ENCODE results near the gene MDC1. TPM values are rescaled to one million over a fixed set of nuclear protein-coding genes. Genes with fewer than 3 reads are reported as not detected.
A peak's percentile ranks its signal among the peaks of the same experiment; 100 is the strongest.

The MDC1 gene
- polyA plus RNA-seq, 4 donors = 39.8 to 46.4 (median 41.5) TPM

- DNase-seq (ENCODE audit: low read depth in 4 of 4, low spot score in 3 of 4) = no peak
Measured at GRCh38 chr6:30709101-30709868, 7.8 kb downstream of the MDC1 start.

DNA sequence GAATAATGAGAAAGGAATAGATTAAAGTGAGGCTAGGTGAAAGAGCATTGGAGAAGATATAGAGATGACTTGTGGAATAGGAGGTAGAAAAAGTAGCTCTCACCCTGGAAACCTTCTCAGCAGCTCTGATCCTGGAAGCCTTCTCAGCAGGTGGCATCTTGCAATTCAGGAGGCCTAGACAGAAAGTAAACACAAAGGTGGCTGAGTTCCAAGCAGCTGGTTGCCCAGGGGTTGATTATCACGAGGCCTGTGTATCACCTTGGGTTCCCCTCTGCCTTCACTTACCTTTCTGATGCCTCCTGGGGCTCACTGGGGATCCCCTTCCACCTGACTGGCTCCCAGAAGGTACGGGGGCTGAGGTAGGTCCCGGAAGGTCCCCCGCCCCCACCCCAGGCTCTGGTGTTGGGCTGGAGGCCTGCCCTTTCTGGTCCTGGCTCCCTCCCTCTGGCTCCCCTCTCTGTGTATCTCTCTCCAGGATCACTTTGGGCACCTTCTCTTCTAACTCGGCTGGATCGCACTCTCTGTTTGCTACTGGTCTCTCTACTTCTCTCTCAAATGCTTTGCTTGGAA lies 9.7 kb downstream of the MDC1 start:
- DNase-seq (ENCODE audit: low read depth in 4 of 4, low spot score in 3 of 4) = no peak

DNA sequence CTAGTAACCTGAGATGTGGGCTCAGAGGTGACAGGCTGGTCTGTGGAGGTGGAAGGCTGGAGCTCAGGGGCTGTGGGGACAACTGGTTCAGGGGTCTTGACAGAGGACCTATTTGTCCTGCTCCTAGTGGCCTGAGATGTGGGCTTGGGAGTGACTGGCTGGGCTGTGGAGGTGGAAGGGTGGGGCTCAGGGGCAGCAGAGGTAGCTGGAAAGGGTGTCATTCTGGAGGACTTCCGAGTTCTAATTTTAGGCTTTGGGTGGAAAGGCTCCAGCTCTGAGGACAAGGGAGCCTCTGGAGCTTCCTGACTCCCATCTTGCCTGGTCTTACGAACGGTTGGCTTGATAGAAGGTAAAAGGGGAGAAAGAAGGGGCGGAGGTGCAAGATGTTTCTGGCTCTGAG lies 11.5 kb downstream of the MDC1 start:
- no peak for DNase-seq (ENCODE audit: low read depth in 4 of 4, low spot score in 3 of 4)

GRCh38 chr6:30703821-30704220 lies 13.3 kb downstream of the MDC1 start:
- no peak for DNase-seq (ENCODE audit: low read depth in 4 of 4, low spot score in 3 of 4)

DNA sequence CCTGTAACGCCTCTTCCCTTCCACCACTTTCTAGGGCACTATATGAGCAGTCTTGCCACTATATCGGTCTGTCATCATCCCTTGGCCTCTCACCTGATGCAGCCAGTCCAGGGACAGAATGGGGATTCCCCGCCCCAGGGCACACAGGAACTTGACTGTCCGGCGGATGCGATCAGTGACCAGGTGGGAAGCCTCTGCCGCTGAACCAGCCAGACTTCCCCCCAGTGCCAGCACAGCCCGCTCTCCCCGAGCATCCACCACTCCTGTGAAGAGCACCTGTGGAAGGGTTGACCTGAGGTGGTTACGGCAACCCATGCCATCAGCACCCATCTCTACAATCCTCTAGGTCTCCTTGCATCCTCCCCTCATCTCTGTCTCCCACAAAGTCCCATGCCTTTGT lies 14.1 kb downstream of the MDC1 start:
- no peak for DNase-seq (ENCODE audit: low read depth in 4 of 4, low spot score in 3 of 4)

DNA sequence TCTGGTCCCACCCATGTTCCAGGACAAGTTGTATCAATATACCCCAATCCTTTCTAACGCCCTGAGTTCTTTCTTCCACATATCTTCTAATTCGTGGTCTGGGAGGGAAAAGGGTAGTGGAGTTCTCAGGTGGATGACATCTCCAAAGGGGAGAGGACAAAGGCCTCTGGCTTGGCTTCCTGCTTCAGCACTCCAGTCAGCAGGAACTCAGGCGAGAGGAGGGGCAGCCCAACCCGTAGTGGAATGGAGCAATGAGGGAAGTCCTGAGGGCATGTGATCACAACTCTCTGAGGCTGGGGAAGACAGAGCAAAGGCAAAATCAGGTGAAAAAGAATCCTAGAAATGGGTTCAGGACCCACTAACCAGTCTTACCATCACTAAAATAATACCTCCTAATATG lies 16.7 kb downstream of the MDC1 start:
- DNase-seq (ENCODE audit: low read depth in 4 of 4, low spot score in 3 of 4) = no peak

GRCh38 chr6:30696432-30696831 lies 20.6 kb downstream of the MDC1 start:
- DNase-seq (ENCODE audit: low read depth in 4 of 4, low spot score in 3 of 4) = no peak

- DNase-seq (ENCODE audit: low read depth in 4 of 4, low spot score in 3 of 4) = no peak
Measured at GRCh38 chr6:30691208-30691847, 25.8 kb downstream of the MDC1 start.

GRCh38 chr6:30690403-30691207 lies 26.5 kb downstream of the MDC1 start, which contains the start of gene NRM:
TSS of gene NRM (minus strand) at chr6:30690984. CDS start at chr6:30690974, 10 bp downstream.
- peak in 3 of 4 donors; percentile 78 to 85 (median 82) for DNase-seq (ENCODE audit: low read depth in 4 of 4, low spot score in 3 of 4)

GRCh38 chr6:30689985-30690384 lies 27.1 kb downstream of the MDC1 start:
- DNase-seq (ENCODE audit: low read depth in 4 of 4, low spot score in 3 of 4) = no peak

- no peak for DNase-seq (ENCODE audit: low read depth in 4 of 4, low spot score in 3 of 4)
Measured at GRCh38 chr6:30689022-30689865, 27.8 kb downstream of the MDC1 start.

- DNase-seq (ENCODE audit: low read depth in 4 of 4, low spot score in 3 of 4) = no peak
Measured at GRCh38 chr6:30688569-30688968, 28.5 kb downstream of the MDC1 start.

GRCh38 chr6:30687659-30688431 lies 29.2 kb downstream of the MDC1 start:
- DNase-seq (ENCODE audit: low read depth in 4 of 4, low spot score in 3 of 4) = no peak

DNA sequence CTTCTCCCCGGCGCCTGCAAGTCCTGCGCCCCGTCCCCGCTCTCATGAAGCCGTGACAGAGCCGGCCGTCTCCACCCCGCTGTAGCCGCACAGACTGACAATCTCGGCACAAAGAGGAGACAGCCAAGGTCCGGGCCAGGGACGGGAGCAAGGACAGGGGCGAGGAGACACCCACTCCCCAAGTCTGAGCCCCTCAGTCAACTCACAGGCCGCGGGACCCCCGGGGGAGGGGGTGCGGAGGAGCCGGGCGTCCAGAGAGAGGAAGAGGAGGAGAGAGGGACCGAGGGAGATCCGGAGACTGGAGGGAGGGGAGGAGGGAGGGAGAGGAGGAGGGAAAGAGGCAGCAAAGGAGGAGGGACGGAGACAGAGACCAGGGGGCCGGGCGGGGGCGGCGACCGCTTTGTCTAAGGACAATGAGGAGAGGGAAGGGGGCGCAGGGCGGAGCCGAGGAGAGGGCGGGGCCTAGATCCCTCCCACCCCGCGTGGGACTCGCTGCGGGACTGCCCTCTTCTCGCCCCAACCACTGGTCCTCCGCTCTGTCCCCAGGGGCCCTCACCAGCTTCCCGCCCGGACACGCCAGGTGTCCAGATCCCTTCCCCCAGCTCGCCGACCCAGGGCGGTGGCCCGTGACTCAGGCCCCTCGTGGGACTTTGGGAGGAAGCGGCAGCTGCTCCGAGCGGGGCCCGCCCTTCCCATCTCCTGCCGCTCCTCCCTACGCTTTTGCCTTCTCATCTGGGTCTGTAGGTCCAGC lies 30.0 kb downstream of the MDC1 start:
- DNase-seq (ENCODE audit: low read depth in 4 of 4, low spot score in 3 of 4) = peak; percentile 72 to 81 (median 80)

- DNase-seq (ENCODE audit: low read depth in 4 of 4, low spot score in 3 of 4) = no peak
Measured at GRCh38 chr6:30686009-30686907, 30.8 kb downstream of the MDC1 start, which contains the start of gene PPP1R18. TSS of gene PPP1R18 (minus strand) at chr6:30686645. CDS start at chr6:30686018, 627 bp downstream.

- DNase-seq (ENCODE audit: low read depth in 4 of 4, low spot score in 3 of 4) = no peak
Measured at GRCh38 chr6:30685157-30686008, 31.7 kb downstream of the MDC1 start.

Data from right renal pelvis (tissue), 4 donors.